Small intestine (tissue), 7 donors: Measurements from ENCODE around the gene ANKRD50. TPM values are rescaled to one million over a fixed set of nuclear protein-coding genes. Genes with fewer than 3 reads are reported as not detected.
A peak's percentile ranks its signal among the peaks of the same experiment; 100 is the strongest.

Experiments used
- DNase-seq, 2 donors: peaks; one replicate each; pipeline versions ENCODE4 v3.0.0 to v3.0.0-alpha.2; 2013
- FAIRE-seq: peaks from 2 replicates; lab custom pipeline; 2012; peaks lifted over from hg19 to GRCh38; lab: Jason Lieb, UNC
- H3K27ac ChIP-seq, 3 donors: one replicate each; pipeline ENCODE4 v1.5.1; 2013; ENCODE audit warnings: low read length in 2 of 3, mild to moderate bottlenecking in 2 of 3, control low read depth in 1 of 3, inconsistent platforms in 1 of 3, low read depth in 1 of 3, moderate library complexity in 1 of 3
- H3K27me3 ChIP-seq, 3 donors: one replicate each; pipeline ENCODE4 v1.6.1; 2013; ENCODE audit warnings: low read length in 3 of 3, inconsistent platforms in 1 of 3; ENCODE audit not compliant: control insufficient read depth in 3 of 3, insufficient read depth in 3 of 3
- H3K36me3 ChIP-seq, 3 donors: one replicate each; pipeline ENCODE4 v1.6.1; 2013; ENCODE audit warnings: low read length in 3 of 3, inconsistent platforms in 1 of 3, low read depth in 1 of 3, mild to moderate bottlenecking in 1 of 3, moderate library complexity in 1 of 3; ENCODE audit not compliant: control insufficient read depth in 3 of 3, insufficient read depth in 2 of 3
- H3K4me1 ChIP-seq, 3 donors: one replicate each; pipeline ENCODE4 v1.6.1; 2013; ENCODE audit warnings: low read length in 2 of 3, inconsistent platforms in 1 of 3, low read depth in 1 of 3, mild to moderate bottlenecking in 1 of 3, moderate library complexity in 1 of 3; ENCODE audit not compliant: control insufficient read depth in 3 of 3, insufficient read depth in 2 of 3
- H3K4me3 ChIP-seq, 3 donors: one replicate each; pipeline ENCODE4 v1.5.1; 2013; ENCODE audit warnings: low read length in 3 of 3, control low read depth in 1 of 3, inconsistent platforms in 1 of 3, low read depth in 1 of 3, mild to moderate bottlenecking in 1 of 3, moderate library complexity in 1 of 3
- H3K9me3 ChIP-seq, 2 donors: one replicate each; pipeline ENCODE4 v1.6.1; 2013; ENCODE audit warnings: low read depth in 1 of 2, low read length in 1 of 2; ENCODE audit not compliant: control insufficient read depth in 2 of 2, insufficient read depth in 1 of 2
- WGBS, 3 donors: extraction: QIAGEN DNeasy Blood & Tissue Kit; methylation state at CpG; one replicate each; pipeline ENCODE4 v1.1.7; 2013; 5-methylcytosine and 5-hydroxymethylcytosine counted together
- polyA plus RNA-seq, 4 donors: library from polyadenylated mRNA; stranded (reverse) in 3 of 4; unstranded in 1 of 4; fragments of 200-250 nt in 3 of 4; fragments of 120-200 nt in 1 of 4; gene quantifications; one replicate each; pipeline versions ENCODE4 v1.2.1 to v1.2.3, GENCODE V29; 2013
- donor health status: healthy with polysubstance abuse.
- donor health status: control.
- donor health status: control.
- donor health status: Bipolar disorder and iron deficiency.
- donor health status: healthy.

ANKRD50 gene
- polyA plus RNA-seq, 4 donors = 1.6 to 15.5 (median 2.3) TPM

GRCh38 chr4:124637321-124637720, 75.2 kb downstream of the ANKRD50 start:
- 90 to 94% (median 92%) methylated on average over 2 of the region's 2 CpGs for WGBS, 3 donors
- Histone ChIP-seq H3K4me1 (no peaks in the 10 kb centered on the region), H3K4me3 (no peak overlapping the region), H3K9me3 (no peaks in the 10 kb centered on the region), H3K27me3 (no peaks in the 10 kb centered on the region), H3K27ac (no peak overlapping the region), H3K36me3 (no peaks in the 10 kb centered on the region)
- FAIRE-seq (no peak), DNase-seq (no peak)

- WGBS, 3 donors = 88 to 100% (median 91%) methylated on average over 1 of the region's 1 CpG
- H3K9me3 ChIP-seq = no peaks in the 10 kb centered on the region
- no peak for FAIRE-seq
- H3K27ac ChIP-seq = no peak overlapping the region
- H3K27me3 ChIP-seq = no peaks in the 10 kb centered on the region
- H3K36me3 ChIP-seq = no peaks in the 10 kb centered on the region
- no peaks in the 10 kb centered on the region for H3K4me1 ChIP-seq
- no peak for DNase-seq
- no peak overlapping the region for H3K4me3 ChIP-seq
Observed at GRCh38 chr4:124636788-124637187, 75.7 kb downstream of the ANKRD50 start.

GRCh38 chr4:124635331-124635730, 77.2 kb downstream of the ANKRD50 start:
- H3K27me3 ChIP-seq = no peaks in the 10 kb centered on the region
- H3K4me3 ChIP-seq = no peak overlapping the region
- no peaks in the 10 kb centered on the region for H3K36me3 ChIP-seq
- FAIRE-seq (no peak), DNase-seq (no peak)
- WGBS, 3 donors = 84 to 90% (median 88%) methylated on average over 4 of the region's 4 CpGs
- no peaks in the 10 kb centered on the region for H3K9me3 ChIP-seq
- no peak overlapping the region for H3K27ac ChIP-seq
- peaks cover 0 to 3% (median 0%) of the 10 kb centered on the region in 3 donors for H3K4me1 ChIP-seq

- Histone ChIP-seq H3K36me3 (no peaks in the 10 kb centered on the region), H3K4me3 (no peak overlapping the region), H3K27me3 (no peaks in the 10 kb centered on the region), H3K4me1 (peaks cover 0 to 3% (median 0%) of the 10 kb centered on the region in 3 donors), H3K9me3 (no peaks in the 10 kb centered on the region), H3K27ac (no peak overlapping the region)
- no peak for DNase-seq
- no peak for FAIRE-seq
- 58 to 72% (median 63%) methylated on average over 3 of the region's 3 CpGs for WGBS, 3 donors
Observed at GRCh38 chr4:124633285-124633941, 79.1 kb downstream of the ANKRD50 start.

GRCh38 chr4:124632439-124632838, 80.1 kb downstream of the ANKRD50 start:
- no peak overlapping the region for H3K4me3 ChIP-seq
- H3K9me3 ChIP-seq = no peaks in the 10 kb centered on the region
- 84 to 87% (median 86%) methylated on average over 5 of the region's 5 CpGs for WGBS, 3 donors
- H3K27ac ChIP-seq = no peak overlapping the region
- peaks cover 0 to 3% (median 0%) of the 10 kb centered on the region in 3 donors for H3K4me1 ChIP-seq
- FAIRE-seq = no peak
- no peak for DNase-seq
- H3K27me3 ChIP-seq = no peaks in the 10 kb centered on the region
- no peaks in the 10 kb centered on the region for H3K36me3 ChIP-seq

GRCh38 chr4:124631760-124632159, 80.8 kb downstream of the ANKRD50 start:
- H3K4me1 ChIP-seq = peaks cover 0 to 3% (median 0%) of the 10 kb centered on the region in 3 donors
- H3K27me3 ChIP-seq = no peaks in the 10 kb centered on the region
- no peaks in the 10 kb centered on the region for H3K9me3 ChIP-seq
- no peaks in the 10 kb centered on the region for H3K36me3 ChIP-seq
- FAIRE-seq (no peak), DNase-seq (peak; percentile 41 to 53)
- peak overlapping the region in 1 of 3 donors; percentile 3 for H3K27ac ChIP-seq
- WGBS, 3 donors = 15 to 19% (median 16%) methylated on average over 1 of the region's 1 CpG
- H3K4me3 ChIP-seq = no peak overlapping the region

GRCh38 chr4:124629681-124630080, 82.9 kb downstream of the ANKRD50 start:
- FAIRE-seq (no peak), DNase-seq (no peak)
- Histone ChIP-seq H3K4me3 (no peak overlapping the region), H3K9me3 (no peaks in the 10 kb centered on the region), H3K27ac (no peak overlapping the region), H3K36me3 (no peaks in the 10 kb centered on the region), H3K4me1 (peaks cover 0 to 3% (median 0%) of the 10 kb centered on the region in 3 donors), H3K27me3 (no peaks in the 10 kb centered on the region)
- 70 to 77% (median 70%) methylated on average over 1 of the region's 1 CpG for WGBS, 3 donors
